GM19463 (cell line): ENCODE data around the gene KMT5B.

Source experiments
- ATAC-seq: cut with Tn5 transposase; IDR thresholded peaks from one replicate; pipeline ENCODE4 v1.9.1; 2021; ENCODE audit warnings: mild to moderate bottlenecking, moderate library complexity; ENCODE audit not compliant: unreplicated experiment

KMT5B gene

GRCh38 chr11:68186061-68186460 lies 27.0 kb downstream of the KMT5B start:
- ATAC-seq, result no peak

DNA sequence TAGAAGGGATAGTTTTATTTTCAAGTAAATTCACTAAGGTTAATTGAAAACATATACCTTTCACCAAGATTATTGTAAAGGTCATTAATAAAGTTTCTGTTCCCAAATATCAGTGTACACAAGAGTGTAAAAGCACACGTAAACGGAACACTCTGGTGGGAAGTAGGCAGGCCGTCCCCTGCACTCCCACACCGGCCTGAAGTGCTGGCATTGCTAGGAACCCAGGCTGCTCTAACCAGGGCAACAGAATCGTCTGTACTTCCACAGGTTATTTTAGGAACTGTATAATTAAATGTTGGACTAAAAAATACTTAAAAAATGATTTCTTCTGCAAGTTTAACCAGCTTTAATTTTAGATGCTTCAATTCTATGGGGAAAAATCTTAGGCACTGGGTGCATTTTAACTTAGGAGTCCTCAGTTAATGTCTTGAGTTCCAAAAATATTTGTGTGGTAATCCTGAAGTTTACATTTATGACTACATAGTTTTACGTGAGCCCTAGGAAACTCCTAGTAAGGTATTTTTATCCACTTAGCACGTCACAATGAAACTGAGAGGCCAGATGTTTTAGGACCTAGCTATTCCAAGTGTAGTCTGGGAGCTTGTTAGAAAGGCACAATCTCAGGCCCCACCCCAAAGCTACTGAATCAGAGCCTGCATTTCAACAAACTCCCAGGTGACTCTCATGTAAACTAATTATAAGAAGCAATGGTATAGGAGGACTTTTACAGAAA lies 31.2 kb downstream of the KMT5B start:
- ATAC-seq, result no peak

DNA sequence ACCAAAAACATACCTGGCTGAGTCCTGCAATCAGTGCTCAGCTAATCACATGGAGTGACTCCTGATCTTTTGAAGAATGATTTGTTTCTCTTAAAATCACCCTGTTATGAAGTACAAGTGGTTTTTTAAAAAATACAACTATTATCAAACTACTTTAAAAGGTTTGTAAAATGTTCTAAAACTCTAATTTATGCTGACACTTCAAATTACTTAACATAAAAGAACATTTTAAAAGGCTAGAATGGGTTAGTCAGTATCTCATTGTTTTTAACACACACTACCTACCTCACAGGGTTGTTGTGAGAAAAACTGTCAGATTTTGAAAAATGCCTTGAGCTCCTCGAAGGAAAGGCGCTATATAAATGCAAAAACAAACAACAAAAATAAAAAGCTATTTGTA lies 33.2 kb downstream of the KMT5B start:
- no peak for ATAC-seq

DNA sequence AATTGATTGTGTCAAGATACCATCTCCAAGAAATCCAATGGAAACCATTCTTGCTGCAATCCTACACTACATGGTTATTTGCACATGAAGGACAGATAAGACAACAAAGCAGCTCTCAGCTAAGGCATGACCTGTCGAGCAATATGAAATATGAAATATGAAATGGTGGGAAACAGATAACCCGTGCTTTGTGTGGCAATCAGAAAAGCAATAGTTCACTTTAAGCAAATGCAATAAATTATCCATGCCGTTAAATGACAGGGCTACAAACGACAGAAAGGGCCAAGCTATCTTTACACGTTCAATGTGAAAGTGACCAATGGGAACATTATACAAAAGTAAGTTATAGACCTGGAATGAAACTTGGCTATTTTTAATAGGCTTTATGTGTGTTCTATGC lies 35.2 kb downstream of the KMT5B start:
- ATAC-seq, result no peak

GRCh38 chr11:68173926-68174325 lies 39.2 kb downstream of the KMT5B start:
- ATAC-seq, result no peak

DNA sequence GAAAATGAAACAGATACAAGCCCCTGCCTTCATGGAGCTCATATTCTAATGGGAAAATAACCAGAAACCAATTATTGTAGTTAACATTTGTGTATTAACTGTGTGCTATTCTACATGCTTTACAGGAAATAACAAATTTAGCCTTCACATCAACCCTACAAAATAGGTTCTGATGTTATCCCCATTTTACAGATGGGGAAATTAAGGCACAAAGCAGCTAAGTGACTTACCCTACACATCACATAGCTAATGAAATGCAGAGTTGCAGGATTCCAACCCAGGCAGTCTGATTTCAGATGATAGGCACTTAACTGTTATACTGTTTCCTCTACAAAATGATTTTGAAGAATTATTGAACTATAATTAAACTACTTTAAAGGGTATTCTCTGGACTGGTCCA lies 43.7 kb downstream of the KMT5B start:
- no peak for ATAC-seq

DNA sequence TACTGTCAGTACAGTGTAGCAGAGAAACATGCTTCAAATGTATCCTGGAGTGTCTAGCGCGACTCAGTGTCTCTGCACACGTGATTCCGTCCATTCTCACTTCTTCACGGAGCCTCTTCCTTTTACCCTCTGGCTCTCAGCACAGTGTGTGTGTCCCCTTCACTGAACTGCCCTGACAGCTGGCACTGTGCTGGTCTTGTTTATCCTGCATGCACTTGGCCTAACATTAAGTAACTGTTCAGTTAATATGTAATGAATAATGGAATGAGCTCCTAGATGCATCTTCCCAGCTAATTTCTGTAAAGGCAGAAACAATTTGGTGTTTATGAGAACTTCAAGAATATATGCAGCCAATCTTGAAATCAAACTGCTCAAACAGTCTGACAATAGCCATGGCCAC lies 44.4 kb downstream of the KMT5B start:
- ATAC-seq, result no peak

DNA sequence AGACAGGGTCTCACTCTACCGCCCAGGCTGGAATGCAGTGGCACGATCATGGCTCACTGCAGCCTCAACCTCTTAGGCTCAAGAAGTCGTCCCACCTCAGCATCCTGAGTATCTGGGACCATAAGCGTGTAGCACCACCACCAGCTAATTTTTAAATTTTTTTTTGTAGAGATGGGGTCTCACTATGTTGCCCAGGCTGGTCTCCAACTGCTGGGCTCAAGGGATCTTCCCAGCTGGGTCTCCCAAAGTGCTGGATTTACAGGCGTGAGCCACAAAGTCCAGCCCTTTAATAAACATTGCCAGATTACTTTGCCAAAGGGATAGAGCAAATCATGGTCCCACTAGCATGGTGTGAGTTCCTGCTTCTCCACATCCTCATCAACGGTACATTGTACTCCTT lies 45.6 kb downstream of the KMT5B start:
- ATAC-seq, result no peak

GRCh38 chr11:68166969-68167368 lies 46.1 kb downstream of the KMT5B start:
- ATAC-seq, result no peak

DNA sequence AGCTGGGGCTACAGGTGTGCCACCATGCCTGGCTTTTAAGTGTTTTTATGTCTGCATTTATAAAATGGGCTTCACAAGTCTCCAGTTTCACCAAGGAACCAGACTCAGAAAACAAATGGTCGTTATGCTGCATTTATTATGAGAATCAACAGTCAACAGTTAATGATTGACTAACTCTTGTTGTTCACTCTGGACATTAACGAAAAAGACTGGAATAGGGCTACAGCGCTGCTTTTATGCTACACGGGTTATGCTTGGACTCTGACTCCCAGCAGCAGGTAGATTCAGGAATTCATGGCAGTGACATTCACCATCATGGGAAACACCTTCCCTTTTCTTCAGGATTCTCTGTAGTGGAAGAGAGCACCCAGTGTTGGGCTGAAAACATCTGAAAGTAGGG lies 47.5 kb downstream of the KMT5B start:
- no peak for ATAC-seq

- no peak for ATAC-seq
Measured at GRCh38 chr11:68164437-68164836, 48.7 kb downstream of the KMT5B start.

DNA sequence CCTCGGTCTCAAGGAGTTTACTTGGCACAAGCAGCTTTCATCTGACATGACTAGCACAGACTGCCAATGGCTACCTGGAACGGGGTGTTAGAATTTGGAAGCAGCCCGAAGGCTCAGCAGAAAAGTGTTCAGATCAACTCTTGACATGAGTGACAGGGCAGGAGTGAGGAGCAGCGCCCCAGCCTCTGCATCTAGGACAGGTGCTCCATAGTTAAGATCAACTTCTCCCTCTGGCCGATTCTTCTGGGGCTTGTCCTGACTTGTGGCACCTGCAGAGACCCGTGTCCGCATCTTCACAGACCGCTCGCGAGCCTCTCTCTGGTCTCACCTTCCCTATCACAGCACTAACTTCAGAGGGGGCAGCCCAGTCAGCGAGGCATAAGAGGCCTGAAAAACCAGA lies 49.4 kb downstream of the KMT5B start:
- ATAC-seq, result no peak

GRCh38 chr11:68160100-68160695 lies 52.9 kb downstream of the KMT5B start:
- ATAC-seq, result no peak

- no peak for ATAC-seq
Measured at GRCh38 chr11:68159665-68160064, 53.4 kb downstream of the KMT5B start.

DNA sequence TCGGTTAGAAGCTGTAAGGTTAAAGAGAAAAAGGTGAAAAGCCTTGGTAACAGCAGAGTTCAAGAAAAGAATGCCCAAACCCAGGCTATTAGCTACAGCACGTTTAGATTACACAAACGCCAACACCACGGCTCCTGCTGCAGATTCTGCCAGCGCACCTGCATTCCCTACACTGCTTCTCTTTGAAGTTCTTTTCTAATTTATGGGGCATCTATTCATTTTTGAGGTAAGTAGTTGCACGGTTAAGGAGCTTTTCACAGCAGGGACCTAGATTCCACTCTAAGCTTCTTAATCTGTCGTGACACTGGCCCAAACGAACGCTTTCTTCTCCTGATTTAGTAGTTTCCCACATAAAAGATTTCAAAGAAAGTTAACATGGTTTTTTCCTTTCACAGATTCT lies 53.9 kb downstream of the KMT5B start:
- no peak for ATAC-seq

- no peak for ATAC-seq
Measured at GRCh38 chr11:68158580-68158979, 54.5 kb downstream of the KMT5B start.

GRCh38 chr11:68153742-68154141 lies 59.4 kb downstream of the KMT5B start:
- ATAC-seq, result no peak

DNA sequence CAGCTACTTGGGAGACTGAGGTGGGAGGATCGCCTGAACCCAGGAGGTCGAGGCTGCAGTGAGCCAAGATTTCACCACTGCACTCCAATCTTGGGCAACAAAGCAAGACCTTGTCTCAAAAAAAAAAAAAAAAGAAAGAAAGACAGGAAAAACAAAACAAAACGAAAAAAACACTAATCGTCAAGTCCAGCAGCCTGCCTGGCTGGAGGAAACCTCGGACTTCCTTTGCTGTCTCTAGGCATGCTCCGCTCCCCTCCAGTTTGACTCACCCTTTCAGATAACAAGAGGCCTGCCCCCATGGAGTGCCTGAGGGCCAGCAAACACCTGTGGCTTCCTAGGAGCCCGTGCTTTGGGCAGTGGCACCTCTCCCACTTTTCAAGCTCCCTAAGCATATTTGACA lies 63.1 kb downstream of the KMT5B start:
- ATAC-seq, result no peak

- no peak for ATAC-seq
Measured at GRCh38 chr11:68149417-68149816, 63.7 kb downstream of the KMT5B start.

DNA sequence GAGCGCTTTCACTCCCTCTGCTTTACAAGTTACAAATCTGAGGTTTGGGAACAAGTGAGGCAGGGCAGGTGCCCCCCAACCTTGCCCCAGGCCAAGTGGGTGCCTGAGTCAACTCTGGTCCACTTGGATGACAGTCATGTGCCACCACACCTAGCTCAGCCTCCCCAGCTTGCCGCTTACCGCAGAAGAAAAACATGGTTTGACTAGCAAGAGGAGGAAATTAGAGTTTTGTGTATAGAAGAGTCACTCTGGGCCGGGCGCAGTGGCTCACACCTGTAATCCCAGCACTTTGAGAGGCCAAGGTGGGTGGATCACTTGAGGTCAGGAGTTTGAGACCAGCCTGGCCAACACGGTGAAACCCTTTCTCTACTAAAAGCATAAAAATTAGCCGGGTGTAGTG lies 64.2 kb downstream of the KMT5B start:
- no peak for ATAC-seq

DNA sequence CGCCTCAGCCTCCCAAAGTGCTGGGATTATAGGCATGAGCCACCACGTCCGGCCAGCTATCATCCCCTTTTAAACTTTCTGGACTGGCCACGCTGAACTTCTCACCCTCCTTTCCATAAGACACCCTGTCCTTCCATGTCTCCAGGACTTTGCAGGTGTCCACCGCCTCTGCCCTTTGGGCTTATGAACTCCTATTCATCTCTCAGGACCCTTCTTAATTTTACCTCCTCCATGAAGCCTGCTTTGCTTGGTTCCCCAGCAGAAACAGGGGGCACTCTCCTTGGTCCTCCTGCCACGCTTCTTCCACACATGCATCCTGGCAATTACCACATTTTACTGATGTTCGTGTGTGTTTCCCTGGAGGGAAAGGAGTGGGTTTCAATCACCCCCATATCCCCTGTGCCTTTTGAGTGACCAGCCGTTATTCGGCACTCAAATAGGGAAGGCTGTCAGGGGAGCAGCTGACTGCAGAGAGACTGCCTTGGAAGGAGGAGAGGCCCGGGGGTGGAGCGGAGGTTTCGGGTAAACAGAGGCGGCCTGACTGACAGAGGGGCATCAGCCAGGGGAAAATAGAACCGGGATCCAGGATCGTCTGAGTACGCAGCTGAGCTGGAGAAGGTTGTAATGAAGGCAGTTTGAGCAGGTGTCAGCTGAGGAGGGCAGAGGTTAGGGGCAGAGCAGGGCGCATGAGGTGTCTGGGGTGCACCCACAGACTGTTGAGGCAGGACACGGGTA lies 64.9 kb downstream of the KMT5B start:
- ATAC-seq, result no peak
